NCI-H187 treated with DMSO at 0.1 percent for 48 hours (cell line): ENCODE data around the gene TBC1D4.

Experiments used
- DNase-seq: peaks from one replicate; lab custom pipeline; 2025; lab: John Stamatoyannopoulos, UW

Gene TBC1D4

GRCh38 chr13:75384879-75385707 lies 96.9 kb downstream of the TBC1D4 start:
- DNase-seq: no peak

- DNase-seq: no peak
These were observed 98.8 kb downstream of the TBC1D4 start for GRCh38 chr13:75383064-75383715.

GRCh38 chr13:75378301-75378700 lies 103.7 kb downstream of the TBC1D4 start:
- DNase-seq: no peak

- DNase-seq: no peak
These were observed 105.1 kb downstream of the TBC1D4 start for GRCh38 chr13:75376792-75377402.

GRCh38 chr13:75375329-75375728 lies 106.6 kb downstream of the TBC1D4 start:
- no peak for DNase-seq

GRCh38 chr13:75373988-75374387 lies 108.0 kb downstream of the TBC1D4 start:
- no peak for DNase-seq

- no peak for DNase-seq
These were observed 108.8 kb downstream of the TBC1D4 start for GRCh38 chr13:75372923-75373841.

GRCh38 chr13:75372517-75372916 lies 109.5 kb downstream of the TBC1D4 start:
- DNase-seq: no peak

- DNase-seq: no peak
These were observed 110.8 kb downstream of the TBC1D4 start for GRCh38 chr13:75371203-75371602.

GRCh38 chr13:75370774-75371173 lies 111.2 kb downstream of the TBC1D4 start:
- no peak for DNase-seq

- DNase-seq: no peak
These were observed 112.0 kb downstream of the TBC1D4 start for GRCh38 chr13:75369981-75370380.

GRCh38 chr13:75368167-75368566 lies 113.8 kb downstream of the TBC1D4 start:
- DNase-seq: no peak

GRCh38 chr13:75366380-75367280 lies 115.3 kb downstream of the TBC1D4 start:
- no peak for DNase-seq

- no peak for DNase-seq
These were observed 116.2 kb downstream of the TBC1D4 start for GRCh38 chr13:75365724-75366173.

- DNase-seq: no peak
These were observed 117.7 kb downstream of the TBC1D4 start for GRCh38 chr13:75364131-75364713.

GRCh38 chr13:75363371-75363770 lies 118.6 kb downstream of the TBC1D4 start:
- no peak for DNase-seq

GRCh38 chr13:75362026-75362425 lies 119.9 kb downstream of the TBC1D4 start:
- DNase-seq: no peak

- no peak for DNase-seq
These were observed 121.8 kb downstream of the TBC1D4 start for GRCh38 chr13:75360170-75360569.

- no peak for DNase-seq
These were observed 122.7 kb downstream of the TBC1D4 start for GRCh38 chr13:75359266-75359665.

GRCh38 chr13:75357576-75358289 lies 124.2 kb downstream of the TBC1D4 start:
- no peak for DNase-seq
